ENCODE data around the gene LIAS.

- TF ChIP-seq CTCF (IDR thresholded peaks at IDR 0.05; ENCODE audit: low read depth, low read length), result peak; percentile 17
- TF ChIP-seq EZH2phosphoT487 (IDR thresholded peaks at IDR 0.05; ENCODE audit: low read depth), result no peak
Measured at GRCh38 chr4:39527296-39528060, 68.6 kb downstream of the LIAS start, which contains the start of gene UGDH.
